GM21360 (cell line): ENCODE data around the gene MCRS1.
A peak's percentile ranks its signal among the peaks of the same experiment; 100 is the strongest.

ENCODE experiments used
- ATAC-seq: cut with Tn5 transposase; IDR thresholded peaks from one replicate; pipeline ENCODE4 v1.9.1; 2021; ENCODE audit warnings: mild to moderate bottlenecking, moderate library complexity; ENCODE audit not compliant: unreplicated experiment

Gene MCRS1

GRCh38 chr12:49582850-49583249, 14.9 kb upstream of the MCRS1 start:
- no peak for ATAC-seq

GRCh38 chr12:49582201-49582600, 14.3 kb upstream of the MCRS1 start:
- ATAC-seq, result no peak

- ATAC-seq, result peak; percentile 54
Measured at GRCh38 chr12:49580572-49581535, 12.9 kb upstream of the MCRS1 start.

DNA sequence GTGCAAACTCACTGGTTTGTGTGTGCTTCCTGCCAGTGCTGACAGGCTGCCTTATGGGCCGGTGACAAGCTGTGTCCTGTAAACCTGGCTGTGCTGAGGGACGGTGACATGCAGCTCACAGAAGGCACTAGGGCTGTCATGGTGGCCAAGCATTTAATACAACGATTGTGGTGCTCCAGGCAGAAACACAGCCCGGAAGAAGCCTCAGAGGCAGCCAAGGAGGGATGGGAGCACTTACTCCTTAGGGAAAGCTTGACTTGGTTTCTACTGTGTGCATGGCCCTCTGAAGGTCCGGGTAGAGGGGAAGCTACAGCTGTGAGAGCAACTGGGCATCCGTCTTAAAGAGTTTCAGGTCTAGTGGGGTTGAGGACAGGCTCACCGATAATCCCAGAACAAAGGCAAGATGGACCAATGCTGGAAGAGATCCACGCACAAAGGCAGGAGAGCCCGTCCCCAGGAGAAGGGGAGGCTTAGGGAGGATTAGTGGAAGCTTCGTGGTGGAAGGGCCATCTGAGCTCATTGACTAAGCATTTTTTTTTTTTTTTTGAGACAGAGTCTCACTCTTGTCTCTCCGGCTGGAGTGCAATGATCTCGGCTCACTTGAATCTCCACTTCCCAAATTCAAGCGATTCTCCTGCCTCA, 10.7 kb upstream of the MCRS1 start:
- ATAC-seq, result no peak

GRCh38 chr12:49577589-49578315, 9.8 kb upstream of the MCRS1 start:
- no peak for ATAC-seq

GRCh38 chr12:49568442-49569162, 660 bp upstream of the MCRS1 start:
- ATAC-seq, result peak; percentile 19

GRCh38 chr12:49567302-49567610, 686 bp downstream of the MCRS1 start:
- peak; percentile 10 for ATAC-seq

GRCh38 chr12:49566361-49566760, 1.6 kb downstream of the MCRS1 start:
- no peak for ATAC-seq

GRCh38 chr12:49565406-49566265, 2.3 kb downstream of the MCRS1 start:
- no peak for ATAC-seq

DNA sequence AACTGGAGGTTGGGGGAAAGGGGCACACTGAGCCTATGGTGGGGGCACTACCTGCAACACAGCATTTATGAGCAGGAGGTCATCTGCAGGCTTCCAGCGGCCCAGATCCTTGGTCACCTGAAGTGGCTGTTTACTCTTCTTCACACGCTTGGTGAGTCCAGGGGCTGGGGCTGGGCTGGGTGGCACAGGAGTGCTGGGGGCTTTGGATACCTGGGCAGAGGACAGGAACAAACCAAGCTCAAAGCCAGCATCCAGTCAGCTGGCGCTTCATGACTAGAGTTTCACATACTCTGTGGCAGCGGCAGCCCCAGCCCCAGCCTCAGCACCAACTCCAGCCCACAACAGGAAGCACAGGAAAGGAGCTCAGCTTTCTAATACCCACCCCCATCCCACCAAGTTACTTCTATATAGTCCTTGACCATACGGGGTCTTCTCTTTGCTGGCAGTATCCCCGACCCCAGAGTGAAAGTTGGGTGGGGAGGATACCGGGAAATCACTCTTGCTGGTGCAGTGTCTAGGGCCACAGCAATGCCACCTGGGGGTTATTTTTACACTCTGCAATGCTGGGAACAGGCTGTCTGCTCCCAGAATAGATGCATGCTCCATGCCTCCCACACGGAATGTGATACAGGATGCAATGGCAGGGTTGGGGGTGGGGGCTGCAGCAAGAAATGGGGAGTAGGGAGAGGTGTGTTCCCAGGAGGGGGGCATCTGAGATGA, 3.1 kb downstream of the MCRS1 start:
- ATAC-seq, result no peak

DNA sequence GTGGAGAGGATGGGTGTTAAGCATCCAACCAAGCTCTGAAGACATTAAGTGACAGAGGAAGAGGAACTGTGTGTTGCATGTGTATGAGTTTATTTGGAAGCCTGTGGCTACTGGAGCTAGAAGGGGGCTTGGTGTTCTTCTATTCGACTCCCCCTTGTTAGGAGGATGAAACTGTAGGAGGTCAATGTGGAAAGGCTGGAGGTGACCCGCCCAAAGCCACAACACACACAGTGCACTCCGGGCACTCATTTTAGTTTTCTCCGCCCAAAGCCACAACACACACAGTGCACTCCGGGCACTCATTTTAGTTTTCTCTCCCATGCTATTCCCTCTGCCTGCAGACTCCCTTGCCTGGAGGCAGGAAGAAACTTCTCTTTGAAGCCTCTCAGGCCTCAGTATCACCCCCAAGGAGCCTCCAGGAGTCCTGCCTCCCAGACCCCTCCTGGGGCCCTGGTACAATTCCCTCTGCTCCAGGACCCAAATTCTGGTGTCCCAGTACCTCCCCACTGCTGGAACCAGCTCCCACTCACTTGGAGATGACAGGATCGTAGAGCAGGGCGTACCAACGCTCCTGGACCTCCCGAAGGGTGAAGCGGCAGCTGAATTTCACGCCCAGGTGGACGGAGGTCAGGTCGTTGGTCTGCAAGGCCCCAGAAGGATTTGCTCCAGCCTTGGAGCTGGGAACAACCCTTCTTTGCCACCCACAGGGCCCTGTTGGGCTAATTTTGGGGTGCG, 3.8 kb downstream of the MCRS1 start:
- no peak for ATAC-seq

DNA sequence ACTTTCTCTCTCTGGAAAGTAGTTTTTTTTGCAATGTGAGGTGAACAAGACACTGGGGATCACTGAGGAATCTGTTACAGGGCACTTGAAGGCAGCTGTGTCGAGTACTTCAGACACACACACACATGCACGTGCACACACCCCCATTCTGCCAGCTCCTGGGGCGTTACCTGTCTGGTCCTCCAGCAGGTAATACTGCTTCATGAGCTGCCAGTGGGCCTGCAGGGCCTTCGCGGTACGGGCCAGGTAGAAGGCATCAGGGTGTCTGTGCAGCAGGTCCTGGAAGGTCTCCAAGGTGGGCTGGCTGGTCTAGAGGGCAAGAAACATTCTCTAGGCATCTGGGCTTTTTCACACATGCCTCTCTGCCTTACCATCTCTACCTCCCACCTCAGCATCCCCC, 5.1 kb downstream of the MCRS1 start:
- no peak for ATAC-seq

DNA sequence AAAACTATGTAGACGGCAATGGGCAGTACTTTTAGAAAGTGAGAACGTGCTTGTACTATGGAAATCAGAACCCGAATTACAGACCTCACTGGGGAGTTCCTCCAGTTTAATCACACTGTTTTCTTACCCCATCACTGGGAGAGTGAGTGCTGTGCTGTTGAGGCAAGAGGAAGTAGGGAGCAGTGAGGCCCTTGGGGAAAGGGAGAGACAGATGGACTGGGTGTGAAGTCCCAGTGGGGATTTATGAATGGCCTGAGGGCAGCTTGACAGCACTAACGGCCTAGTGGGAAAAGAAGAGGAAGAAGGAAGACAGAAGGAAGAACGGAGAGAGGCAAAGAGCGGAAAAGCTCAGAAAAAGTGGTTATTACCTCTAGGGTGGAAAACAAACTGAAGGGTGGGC, 5.7 kb downstream of the MCRS1 start:
- no peak for ATAC-seq

- ATAC-seq, result no peak
Measured at GRCh38 chr12:49560695-49561094, 7.2 kb downstream of the MCRS1 start.

GRCh38 chr12:49559011-49559675, 8.8 kb downstream of the MCRS1 start:
- no peak for ATAC-seq

DNA sequence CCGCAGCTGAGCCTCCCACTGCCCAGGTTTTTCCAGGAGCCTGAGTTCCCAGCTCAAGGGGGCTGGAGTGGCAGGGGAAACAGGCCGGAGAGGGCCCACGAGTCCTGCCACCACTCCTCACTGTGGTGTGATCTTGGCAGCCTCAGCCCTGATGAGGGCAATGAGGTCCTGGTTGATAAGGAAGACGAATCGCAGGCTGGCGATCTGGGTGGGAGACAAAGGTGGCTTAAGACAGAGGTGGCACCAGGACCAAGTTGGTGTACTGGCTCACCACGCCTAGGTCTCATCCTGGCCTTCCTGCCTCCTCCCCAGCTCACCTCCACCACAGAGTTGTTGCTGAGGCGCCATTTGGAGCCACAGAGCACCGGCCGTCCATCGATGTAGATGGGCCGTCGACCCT, 9.4 kb downstream of the MCRS1 start:
- no peak for ATAC-seq

DNA sequence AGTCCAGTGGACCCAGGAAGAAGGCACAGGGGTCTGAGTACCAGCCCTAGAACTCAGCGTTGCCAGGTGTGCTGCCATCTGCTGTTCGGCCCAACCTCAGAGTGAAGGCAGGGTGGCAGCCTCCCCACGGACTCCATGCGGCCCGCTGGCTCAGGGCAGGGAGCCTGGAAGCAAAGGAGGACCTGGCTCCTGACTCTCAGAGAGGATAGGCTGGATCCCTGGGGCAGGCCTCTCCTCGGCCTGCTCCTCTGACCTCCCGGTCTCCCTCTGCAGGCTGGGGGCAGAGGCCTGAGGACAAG, 10.1 kb downstream of the MCRS1 start:
- ATAC-seq, result no peak

DNA sequence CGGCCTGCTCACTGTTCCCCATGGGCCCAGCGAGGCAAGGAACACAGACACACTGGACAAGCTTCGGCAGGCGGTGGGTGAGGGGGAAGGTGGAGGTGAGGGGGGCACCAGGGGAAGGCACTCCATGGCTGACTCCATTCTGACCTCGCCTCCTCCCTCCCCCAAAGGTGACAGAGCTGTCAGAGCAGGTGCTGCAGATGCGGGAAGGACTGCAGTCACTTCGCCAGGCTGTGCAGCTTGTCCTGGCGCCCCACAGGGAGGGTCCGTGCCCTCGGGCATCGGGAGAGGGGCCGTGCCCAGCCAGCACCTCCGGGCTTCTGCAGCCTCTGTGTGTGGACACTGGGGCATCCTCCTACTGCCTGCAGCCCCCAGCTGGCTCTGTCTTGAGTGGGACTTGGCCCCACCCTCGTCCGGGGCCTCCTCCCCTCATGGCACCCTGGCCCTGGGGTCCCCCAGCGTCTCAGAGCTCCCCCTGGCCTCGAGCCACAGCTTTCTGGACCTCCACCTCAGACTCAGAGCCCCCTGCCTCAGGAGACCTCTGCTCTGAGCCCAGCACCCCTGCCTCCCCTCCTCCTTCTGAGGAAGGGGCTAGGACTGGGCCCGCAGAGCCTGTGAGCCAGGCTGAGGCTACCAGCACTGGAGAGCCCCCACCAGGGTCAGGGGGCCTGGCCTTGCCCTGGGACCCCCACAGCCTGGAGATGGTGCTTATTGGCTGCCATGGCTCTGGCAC, 10.6 kb downstream of the MCRS1 start:
- no peak for ATAC-seq
